GM08714 (cell line): ENCODE measurements around the gene CDK1.
A peak's percentile ranks its signal among the peaks of the same experiment; 100 is the strongest.

Source experiments
- H3K4me3 ChIP-seq: fragments of 200-500 bp; sonication (Bioruptor generic); 2 replicates; pipeline ENCODE4 v1.5.1; 2014; ENCODE audit warnings: mild to moderate bottlenecking, low read length, inconsistent platforms
- ZNF274 ChIP-seq: IDR thresholded peaks from 2 replicates; pipeline ENCODE4 v1.6.1; 2012; ENCODE audit warnings: mild to moderate bottlenecking, low read depth, low read length

Gene CDK1

GRCh38 chr10:60753817-60754216 is 24.5 kb upstream of the CDK1 start:
- H3K4me3 ChIP-seq: no peak overlapping the region
- TF ChIP-seq ZNF274: no peak

GRCh38 chr10:60757420-60757895 is 20.8 kb upstream of the CDK1 start:
- H3K4me3 ChIP-seq: no peak overlapping the region
- no peak for TF ChIP-seq ZNF274

- no peak overlapping the region for H3K4me3 ChIP-seq
- no peak for TF ChIP-seq ZNF274
Observed at GRCh38 chr10:60759181-60759580, 19.1 kb upstream of the CDK1 start.

GRCh38 chr10:60760711-60761210 is 17.5 kb upstream of the CDK1 start:
- no peak overlapping the region for H3K4me3 ChIP-seq
- no peak for TF ChIP-seq ZNF274

DNA sequence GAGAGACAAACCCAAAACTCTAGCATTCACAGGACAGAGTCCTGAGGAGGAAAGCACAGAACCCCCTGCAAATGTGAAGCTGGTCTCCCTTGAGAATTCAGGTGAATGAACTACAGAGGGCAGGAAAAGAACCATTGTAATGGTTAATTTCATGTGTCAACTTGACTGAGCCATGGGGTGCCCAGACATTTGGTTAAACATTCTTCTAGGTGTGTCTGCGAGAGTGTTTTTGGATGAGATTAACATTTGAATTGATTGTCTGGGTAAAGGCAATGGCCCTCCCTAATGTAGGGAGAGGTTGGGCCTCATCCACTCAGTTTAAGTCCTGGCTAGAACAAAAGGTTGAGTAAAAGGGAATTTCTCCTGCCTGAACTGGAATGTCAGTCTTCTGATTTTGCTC is 15.7 kb upstream of the CDK1 start:
- TF ChIP-seq ZNF274: no peak
- H3K4me3 ChIP-seq: no peak overlapping the region

DNA sequence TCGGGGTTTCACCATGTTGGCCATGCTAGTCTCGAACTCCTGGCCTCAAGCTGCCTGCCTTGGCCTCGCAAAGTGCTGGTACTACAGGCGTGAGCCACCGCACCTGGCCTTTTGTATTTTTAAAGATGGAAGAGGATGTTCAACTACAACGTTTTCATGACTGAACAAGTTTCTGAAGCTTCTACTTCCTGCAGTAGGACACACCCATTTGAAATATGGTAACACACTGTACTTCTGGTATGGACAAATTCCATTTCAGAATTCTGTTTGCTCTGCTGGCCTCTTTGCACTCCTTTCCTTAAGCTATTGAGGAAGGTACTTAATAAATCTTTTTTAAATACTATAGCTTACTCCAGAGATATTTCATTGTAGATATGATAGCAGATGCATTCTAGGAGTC is 10.9 kb upstream of the CDK1 start:
- TF ChIP-seq ZNF274: no peak
- H3K4me3 ChIP-seq: no peak overlapping the region

DNA sequence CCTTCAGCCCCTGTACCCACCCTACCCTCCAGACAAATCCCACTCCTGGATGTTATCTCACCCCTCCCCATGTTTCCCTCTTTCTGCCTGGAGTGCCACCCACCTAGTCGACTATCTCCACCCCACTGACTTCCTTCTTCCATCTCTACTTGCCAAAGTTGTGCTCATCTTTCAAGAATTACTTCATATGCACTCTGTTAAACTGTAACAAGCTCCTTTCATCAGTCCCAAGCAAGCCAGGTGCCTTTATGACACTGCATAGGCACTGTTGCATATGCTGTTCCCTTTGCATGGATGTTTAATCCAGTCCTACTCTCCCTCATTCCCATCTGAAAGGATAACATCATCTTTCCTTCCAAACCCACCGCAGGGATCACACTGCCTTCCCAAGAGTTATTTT is 8.9 kb upstream of the CDK1 start:
- no peak for TF ChIP-seq ZNF274
- H3K4me3 ChIP-seq: no peak overlapping the region

DNA sequence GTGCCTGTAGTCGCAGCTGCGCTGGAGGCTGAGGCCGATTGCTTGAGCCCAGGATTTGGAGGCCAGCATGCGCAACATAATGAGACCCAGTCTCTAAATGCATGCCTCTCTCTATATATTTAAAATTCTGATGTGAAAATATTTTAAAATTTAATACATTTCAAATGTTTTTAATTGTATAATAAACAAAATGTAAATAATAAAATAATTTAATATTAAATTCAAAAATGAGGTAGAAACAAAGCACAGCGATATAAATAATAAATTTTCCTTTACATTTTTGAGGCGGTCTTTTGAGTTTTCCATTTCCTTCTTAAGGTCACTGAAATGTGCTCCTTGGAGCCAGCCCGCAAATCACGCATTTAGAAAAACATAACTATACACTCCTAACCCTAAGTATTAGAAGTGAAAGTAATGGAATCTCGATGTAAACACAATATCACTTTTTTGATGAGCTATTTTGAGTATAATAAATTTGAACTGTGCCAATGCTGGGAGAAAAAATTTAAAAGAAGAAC is 523 bp upstream of the CDK1 start:
- no peak for TF ChIP-seq ZNF274
- H3K4me3 ChIP-seq: peak overlapping the region; percentile 25

GRCh38 chr10:60778971-60779796 is 906 bp downstream of the CDK1 start:
- peak overlapping the region; percentile 82 for H3K4me3 ChIP-seq
- no peak for TF ChIP-seq ZNF274

DNA sequence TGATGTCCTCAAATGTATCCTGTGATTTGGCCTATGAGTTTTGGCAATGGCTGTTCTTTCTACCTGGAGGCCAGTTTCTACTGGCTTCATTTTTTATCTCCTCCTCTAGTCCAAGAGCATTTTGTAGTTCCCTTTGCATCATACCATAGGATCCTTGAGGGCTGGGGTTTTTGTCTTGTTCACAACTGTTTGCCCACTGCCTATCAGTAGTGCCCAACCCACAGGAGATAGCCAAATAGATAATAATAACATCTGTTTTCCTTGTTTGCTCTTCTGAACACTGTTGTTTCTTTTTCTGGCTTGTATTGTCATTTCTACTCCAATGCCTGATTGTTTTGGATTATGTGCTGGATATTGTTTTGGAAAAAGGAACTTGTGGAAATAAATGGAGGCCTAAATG is 3.4 kb downstream of the CDK1 start:
- H3K4me3 ChIP-seq: peak overlapping the region; percentile 51
- TF ChIP-seq ZNF274: no peak

GRCh38 chr10:60784641-60785040 is 6.4 kb downstream of the CDK1 start:
- TF ChIP-seq ZNF274: no peak

GRCh38 chr10:60788544-60788943 is 10.3 kb downstream of the CDK1 start:
- TF ChIP-seq ZNF274: no peak
- no peak overlapping the region for H3K4me3 ChIP-seq

More at GRCh38 chr10:60784641-60785040, 6.4 kb downstream of the CDK1 start:
- no peak overlapping the region for H3K4me3 ChIP-seq

GRCh38 chr10:60789340-60789739 is 11.1 kb downstream of the CDK1 start:
- no peak overlapping the region for H3K4me3 ChIP-seq
- no peak for TF ChIP-seq ZNF274

DNA sequence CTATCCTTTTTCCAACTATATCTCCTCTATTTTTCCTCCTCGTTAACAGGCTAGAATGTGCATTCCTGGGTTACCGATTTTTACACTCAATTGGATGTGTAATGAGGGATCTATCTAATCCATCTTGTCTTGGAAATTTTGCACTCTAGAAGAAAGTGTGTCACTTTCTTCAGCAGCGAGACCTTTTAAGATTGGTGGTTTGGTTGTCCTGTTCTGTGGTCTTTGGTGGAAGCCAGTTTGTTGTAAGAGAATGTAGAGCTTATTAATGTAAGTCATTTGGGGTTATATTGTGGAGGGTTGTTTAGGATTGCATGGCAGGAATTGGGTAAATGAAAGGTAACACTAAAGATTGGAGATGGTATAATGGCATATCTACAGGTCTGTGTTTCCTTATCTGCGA is 16.7 kb downstream of the CDK1 start:
- no peak overlapping the region for H3K4me3 ChIP-seq
- no peak for TF ChIP-seq ZNF274
